Measurements from ENCODE around the gene HDDC3. TPM values are rescaled to one million over a fixed set of nuclear protein-coding genes. Genes with fewer than 3 reads are reported as not detected.

The HDDC3 gene
- total RNA-seq, 1 experiment from 2014 or later: 25.5 TPM

GRCh38 chr15:90914305-90915080, 17.9 kb downstream of the HDDC3 start:
- Mint-ChIP-seq H3K27me3 (ENCODE audit: insufficient read depth, unreplicated experiment) (no peaks in the 10 kb centered on the region), H3K36me3 (ENCODE audit: insufficient read depth, unreplicated experiment) (peaks cover 44% of the 10 kb centered on the region), H3K4me3 (ENCODE audit: unreplicated experiment) (no peak overlapping the region), H3K9me3 (ENCODE audit: unreplicated experiment) (no peaks in the 10 kb centered on the region), H3K27ac (ENCODE audit: low read depth, unreplicated experiment) (no peak overlapping the region), H3K4me1 (ENCODE audit: insufficient read depth, unreplicated experiment) (no peaks in the 10 kb centered on the region)
- TF ChIP-seq, protein P1, sequence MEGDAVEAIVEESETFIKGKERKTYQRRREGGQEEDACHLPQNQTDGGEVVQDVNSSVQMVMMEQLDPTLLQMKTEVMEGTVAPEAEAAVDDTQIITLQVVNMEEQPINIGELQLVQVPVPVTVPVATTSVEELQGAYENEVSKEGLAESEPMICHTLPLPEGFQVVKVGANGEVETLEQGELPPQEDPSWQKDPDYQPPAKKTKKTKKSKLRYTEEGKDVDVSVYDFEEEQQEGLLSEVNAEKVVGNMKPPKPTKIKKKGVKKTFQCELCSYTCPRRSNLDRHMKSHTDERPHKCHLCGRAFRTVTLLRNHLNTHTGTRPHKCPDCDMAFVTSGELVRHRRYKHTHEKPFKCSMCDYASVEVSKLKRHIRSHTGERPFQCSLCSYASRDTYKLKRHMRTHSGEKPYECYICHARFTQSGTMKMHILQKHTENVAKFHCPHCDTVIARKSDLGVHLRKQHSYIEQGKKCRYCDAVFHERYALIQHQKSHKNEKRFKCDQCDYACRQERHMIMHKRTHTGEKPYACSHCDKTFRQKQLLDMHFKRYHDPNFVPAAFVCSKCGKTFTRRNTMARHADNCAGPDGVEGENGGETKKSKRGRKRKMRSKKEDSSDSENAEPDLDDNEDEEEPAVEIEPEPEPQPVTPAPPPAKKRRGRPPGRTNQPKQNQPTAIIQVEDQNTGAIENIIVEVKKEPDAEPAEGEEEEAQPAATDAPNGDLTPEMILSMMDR (IDR thresholded peaks at IDR 0.05; ENCODE audit: unreplicated experiment): no peak
- BruUV-seq (replicated peaks): no TSS peak
- intact Hi-C loops (cut with micrococcal nuclease): no loop called here
- CTCF ChIA-PET: interaction anchor here (0.8 to 1.6 kb wide), 2 partner anchors 12 to 141 kb away, joined by 3 to 4 read pairs; partner anchors contain the start of gene MAN2A2
- POLR2A ChIA-PET: interaction anchor here (0.9 to 1.6 kb wide), 3 partner anchors 11 to 16 kb away, joined by 4 to 5 read pairs (median 4); partner anchors contain the start of gene MAN2A2
- DNase-seq (ENCODE audit: unreplicated experiment): no peak

DNA sequence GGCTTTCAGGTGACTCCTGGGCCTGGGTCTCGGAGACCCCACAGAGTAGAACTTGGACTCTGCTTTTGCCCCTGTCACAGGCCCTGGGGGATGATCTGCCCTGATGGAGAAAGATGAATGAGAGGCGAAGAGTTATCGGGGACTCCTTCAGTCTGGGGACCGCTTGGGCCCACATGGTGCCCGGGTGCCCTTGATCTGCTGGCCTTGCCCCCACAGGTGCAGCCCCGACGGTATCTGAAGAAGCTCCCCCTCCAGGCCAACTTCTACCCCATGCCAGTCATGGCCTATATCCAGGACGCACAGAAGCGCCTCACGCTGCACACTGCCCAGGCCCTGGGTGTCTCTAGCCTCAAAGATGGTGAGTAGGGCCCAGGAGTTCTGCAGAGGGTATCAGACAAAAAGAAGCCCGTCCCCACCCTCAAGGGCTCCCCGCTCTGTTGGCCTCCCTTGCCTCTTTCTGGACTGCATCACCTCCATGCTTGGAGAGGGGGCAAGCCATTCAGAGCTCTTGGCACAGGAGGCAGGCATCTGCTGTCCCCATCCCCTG, 18.9 kb downstream of the HDDC3 start:
- no TSS peak for BruUV-seq (replicated peaks)
- Mint-ChIP-seq H3K36me3 (ENCODE audit: insufficient read depth, unreplicated experiment) (peaks cover 34% of the 10 kb centered on the region), H3K9me3 (ENCODE audit: unreplicated experiment) (no peaks in the 10 kb centered on the region), H3K27me3 (ENCODE audit: insufficient read depth, unreplicated experiment) (no peaks in the 10 kb centered on the region), H3K4me1 (ENCODE audit: insufficient read depth, unreplicated experiment) (no peaks in the 10 kb centered on the region), H3K4me3 (ENCODE audit: unreplicated experiment) (no peak overlapping the region), H3K27ac (ENCODE audit: low read depth, unreplicated experiment) (no peak overlapping the region)
- POLR2A ChIA-PET: interaction anchor here (0.9 to 1.6 kb wide), 3 partner anchors 10 to 17 kb away, joined by 4 to 5 read pairs (median 4); partner anchors contain the start of gene MAN2A2
- no peak for DNase-seq (ENCODE audit: unreplicated experiment)
- TF ChIP-seq, protein P1 (IDR thresholded peaks at IDR 0.05; ENCODE audit: unreplicated experiment): no peak
- intact Hi-C loops (cut with micrococcal nuclease): no loop called here
- CTCF ChIA-PET: interaction anchor here (0.7 to 1.6 kb wide), 3 partner anchors 11 to 28 kb away, joined by 3 to 4 read pairs (median 3); partner anchors contain the start of genes HDDC3 and MAN2A2

DNA sequence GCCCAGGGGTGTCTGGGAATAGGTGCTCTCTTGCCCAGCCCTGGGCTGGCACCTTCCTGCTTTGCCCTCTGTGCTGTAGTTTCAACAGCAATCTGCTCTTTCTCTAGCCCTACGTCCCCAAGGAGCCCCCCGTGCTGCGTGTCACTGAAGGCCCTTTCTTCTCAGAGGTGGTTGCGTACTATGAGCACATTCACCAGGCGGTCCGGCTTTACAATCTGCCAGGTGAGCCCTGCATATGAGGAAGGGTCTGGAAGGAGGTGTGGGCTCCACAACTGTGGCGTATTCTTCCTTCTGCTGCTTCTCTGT, 19.6 kb downstream of the HDDC3 start:
- TF ChIP-seq, protein P1 (IDR thresholded peaks at IDR 0.05; ENCODE audit: unreplicated experiment): no peak
- Mint-ChIP-seq H3K27me3 (ENCODE audit: insufficient read depth, unreplicated experiment) (no peaks in the 10 kb centered on the region), H3K4me1 (ENCODE audit: insufficient read depth, unreplicated experiment) (no peaks in the 10 kb centered on the region), H3K36me3 (ENCODE audit: insufficient read depth, unreplicated experiment) (peaks cover 32% of the 10 kb centered on the region), H3K9me3 (ENCODE audit: unreplicated experiment) (no peaks in the 10 kb centered on the region), H3K4me3 (ENCODE audit: unreplicated experiment) (no peak overlapping the region), H3K27ac (ENCODE audit: low read depth, unreplicated experiment) (no peak overlapping the region)
- CTCF ChIA-PET: no interaction called here
- BruUV-seq (replicated peaks): no TSS peak
- intact Hi-C loops (cut with micrococcal nuclease): no loop called here
- POLR2A ChIA-PET: no interaction called here
- no peak for DNase-seq (ENCODE audit: unreplicated experiment)

- TF ChIP-seq, protein P1 (IDR thresholded peaks at IDR 0.05; ENCODE audit: unreplicated experiment): no peak
- DNase-seq (ENCODE audit: unreplicated experiment): no peak
- H3K36me3 Mint-ChIP-seq (ENCODE audit: insufficient read depth, unreplicated experiment): peaks cover 38% of the 10 kb centered on the region
- intact Hi-C loops (cut with micrococcal nuclease): no loop called here
- H3K27me3 Mint-ChIP-seq (ENCODE audit: insufficient read depth, unreplicated experiment): no peaks in the 10 kb centered on the region
- H3K27ac Mint-ChIP-seq (ENCODE audit: low read depth, unreplicated experiment): no peak overlapping the region
- no peaks in the 10 kb centered on the region for H3K4me1 Mint-ChIP-seq (ENCODE audit: insufficient read depth, unreplicated experiment)
- ChIA-PET CTCF (no interaction called here), POLR2A (interaction anchor here (0.7 kb wide), 1 partner anchor 40 kb away, joined by 3 read pairs; no protein-coding TSS in a partner anchor)
- H3K4me3 Mint-ChIP-seq (ENCODE audit: unreplicated experiment): no peak overlapping the region
- no TSS peak for BruUV-seq (replicated peaks)
- H3K9me3 Mint-ChIP-seq (ENCODE audit: unreplicated experiment): no peaks in the 10 kb centered on the region
Measured at GRCh38 chr15:90911906-90912769, 20.2 kb downstream of the HDDC3 start.

Data from MCF 10A (cell line).